GM12872 (cell line): ENCODE results near the gene MYO16.

Experiments
- CTCF ChIP-seq: IDR thresholded peaks from 3 replicates; pipeline ENCODE4 v1.5.1; 2011; ENCODE audit warnings: low read depth, mild to moderate bottlenecking, low read length, moderate library complexity; ENCODE audit not compliant: insufficient read depth

The MYO16 gene

GRCh38 chr13:108663710-108664109, 34.3 kb downstream of the MYO16 start:
- no peak for TF ChIP-seq CTCF

- TF ChIP-seq CTCF = no peak
Observed at GRCh38 chr13:108667205-108667604, 37.8 kb downstream of the MYO16 start.

- no peak for TF ChIP-seq CTCF
Observed at GRCh38 chr13:108669381-108669780, 40.0 kb downstream of the MYO16 start.

- no peak for TF ChIP-seq CTCF
Observed at GRCh38 chr13:108674346-108674745, 44.9 kb downstream of the MYO16 start.

GRCh38 chr13:108674771-108675170, 45.4 kb downstream of the MYO16 start:
- TF ChIP-seq CTCF = no peak

GRCh38 chr13:108676620-108677019, 47.2 kb downstream of the MYO16 start:
- no peak for TF ChIP-seq CTCF

- TF ChIP-seq CTCF = no peak
Observed at GRCh38 chr13:108677806-108678205, 48.4 kb downstream of the MYO16 start.

- no peak for TF ChIP-seq CTCF
Observed at GRCh38 chr13:108680011-108680410, 50.6 kb downstream of the MYO16 start.
